NCI-H187 (cell line): Measurements from ENCODE around the gene LRRTM2.

Source experiments
- DNase-seq, 2 experiments: peaks; one replicate each; lab custom pipeline; 2025; lab: John Stamatoyannopoulos, UW

The LRRTM2 gene

DNA sequence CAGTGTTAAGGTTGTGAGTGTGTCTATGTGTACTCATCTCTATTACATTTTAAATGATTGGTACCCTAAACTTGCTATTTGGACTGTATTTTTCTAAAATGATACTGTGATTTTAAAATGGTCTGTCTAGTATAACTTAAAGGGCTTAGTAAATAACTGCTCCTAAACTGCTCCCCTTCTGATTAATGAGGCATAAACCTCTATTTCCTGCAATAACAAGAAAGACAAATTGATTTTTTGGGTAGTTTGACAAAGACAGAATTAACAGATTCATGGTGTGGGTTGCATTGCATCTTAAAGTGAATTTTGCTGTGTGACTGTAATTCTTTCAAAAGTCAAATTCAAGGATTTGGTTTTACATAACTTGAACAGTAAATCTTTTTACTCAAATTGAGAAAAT, 8.1 kb upstream of the LRRTM2 start:
- DNase-seq = no peak

DNA sequence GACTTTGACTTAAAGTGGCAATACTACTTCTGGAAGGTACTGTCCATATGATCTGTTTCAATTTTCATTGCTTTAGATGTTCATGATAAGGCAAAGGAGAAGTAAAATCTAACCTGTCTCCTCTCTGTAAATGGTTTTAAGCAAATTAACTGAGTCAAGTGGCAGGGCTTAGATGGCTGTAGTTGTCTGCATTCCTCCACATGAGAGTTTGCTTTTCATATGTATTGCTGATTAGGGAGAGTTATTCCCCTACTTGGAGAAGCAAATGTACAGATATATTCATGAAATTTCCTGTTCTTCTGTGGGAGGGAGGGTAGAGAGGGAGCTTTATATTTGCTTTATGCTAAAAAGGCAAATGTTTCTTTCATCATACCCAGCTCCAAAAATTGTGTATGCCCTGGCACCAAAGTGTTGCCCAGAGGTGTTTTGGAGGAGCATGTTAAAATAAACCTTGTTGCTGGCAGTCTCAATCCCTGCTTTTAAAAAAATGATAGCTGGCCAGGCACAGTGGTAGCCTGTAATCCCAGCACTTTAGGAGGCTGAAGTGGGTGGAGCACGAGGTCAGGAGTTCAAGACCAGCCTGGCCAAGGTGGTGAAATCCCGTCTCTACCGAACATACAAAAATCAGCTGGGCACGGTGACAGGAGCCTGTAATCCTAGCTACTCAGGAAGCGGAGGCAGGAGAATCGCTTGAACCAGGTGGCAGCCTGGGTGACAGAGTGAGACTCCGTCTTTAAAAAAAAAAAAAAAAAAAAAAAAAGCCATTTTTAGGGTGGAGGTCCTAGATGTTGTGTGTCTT, 3.5 kb upstream of the LRRTM2 start:
- no peak for DNase-seq

GRCh38 chr5:138876811-138877210, 1.7 kb upstream of the LRRTM2 start:
- no peak for DNase-seq

DNA sequence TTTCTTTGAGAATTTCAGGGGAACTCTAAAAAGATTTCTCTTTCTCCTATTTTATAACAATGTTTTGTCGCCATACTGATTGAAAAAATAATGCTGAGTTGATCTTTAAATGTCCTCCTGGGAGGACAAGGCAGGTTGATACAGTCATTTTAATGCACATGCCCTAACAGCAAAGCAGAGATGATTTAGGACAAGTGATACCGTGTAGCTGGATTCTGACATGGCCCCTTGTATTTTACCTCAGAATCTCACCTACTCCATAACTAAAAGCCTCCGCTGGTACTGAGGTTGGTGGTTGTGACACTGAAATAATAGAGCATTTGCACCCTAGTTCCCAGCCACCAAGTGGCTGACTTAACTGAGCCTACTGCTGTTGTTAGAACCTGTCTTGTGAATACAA, 811 bp upstream of the LRRTM2 start:
- DNase-seq = no peak

- DNase-seq = no peak
Measured at GRCh38 chr5:138875552-138875875, 379 bp upstream of the LRRTM2 start.

DNA sequence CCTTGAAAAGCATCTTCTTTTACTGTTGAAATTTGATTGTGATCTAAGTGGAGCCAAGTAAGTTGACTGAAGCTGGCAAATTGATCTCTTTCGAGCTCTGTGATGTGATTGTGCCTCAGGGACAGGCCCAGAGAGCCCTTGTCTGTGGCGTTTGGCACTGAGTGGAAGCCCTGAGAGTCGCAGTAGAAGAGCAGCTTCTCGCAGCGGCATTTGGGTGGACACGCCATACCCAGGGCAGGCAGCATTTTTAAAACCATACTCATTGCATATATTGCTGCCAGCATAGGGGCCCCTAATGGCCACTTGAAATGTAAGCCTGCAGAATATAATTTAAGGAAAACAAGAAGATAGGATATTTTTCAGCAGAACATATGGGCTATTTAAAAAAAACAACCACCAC, 894 bp downstream of the LRRTM2 start:
- DNase-seq = no peak

GRCh38 chr5:138873466-138874221, 1.5 kb downstream of the LRRTM2 start:
- DNase-seq = no peak

- DNase-seq = no peak
Measured at GRCh38 chr5:138872841-138873465, 2.2 kb downstream of the LRRTM2 start.

DNA sequence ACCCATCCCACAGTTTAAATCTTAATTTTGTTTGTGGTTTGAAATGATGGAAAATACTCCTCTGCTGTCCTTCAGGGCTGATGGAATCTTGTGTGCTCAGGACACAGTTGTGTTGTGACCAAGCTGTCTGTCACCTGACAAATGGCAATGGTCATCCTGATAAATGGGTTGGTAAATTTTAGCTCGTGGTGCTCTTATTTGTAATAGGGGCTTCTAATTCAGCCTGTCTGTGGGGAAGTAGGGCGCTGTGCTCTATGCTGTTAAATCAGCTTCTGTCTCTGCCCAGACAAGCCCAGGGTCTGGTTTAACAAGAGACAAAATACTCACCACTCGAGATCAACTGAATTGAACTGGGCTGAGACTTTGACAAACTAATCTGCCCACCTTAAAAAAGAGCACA, 4.5 kb downstream of the LRRTM2 start:
- DNase-seq = no peak

GRCh38 chr5:138869763-138870500, 5.2 kb downstream of the LRRTM2 start:
- no peak for DNase-seq

DNA sequence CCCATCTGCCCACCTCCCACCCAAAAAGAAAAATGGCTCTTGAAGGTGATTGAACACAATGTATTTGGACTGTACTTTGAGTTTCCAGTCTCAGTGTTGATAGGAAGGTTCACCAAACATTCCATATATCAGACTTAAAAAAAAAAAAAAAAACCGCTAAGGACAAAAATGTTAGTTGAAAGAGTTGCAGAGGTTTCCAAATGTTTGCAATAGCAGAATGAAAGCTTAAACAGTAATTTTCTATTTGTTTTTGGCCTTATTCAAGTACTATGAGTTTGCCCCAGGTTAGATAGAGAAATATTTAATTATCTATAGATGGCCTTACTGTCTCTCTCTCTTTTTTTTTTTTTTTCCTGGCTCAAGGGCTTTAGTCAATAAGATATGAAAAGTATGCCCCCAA, 6.1 kb downstream of the LRRTM2 start:
- DNase-seq = no peak

DNA sequence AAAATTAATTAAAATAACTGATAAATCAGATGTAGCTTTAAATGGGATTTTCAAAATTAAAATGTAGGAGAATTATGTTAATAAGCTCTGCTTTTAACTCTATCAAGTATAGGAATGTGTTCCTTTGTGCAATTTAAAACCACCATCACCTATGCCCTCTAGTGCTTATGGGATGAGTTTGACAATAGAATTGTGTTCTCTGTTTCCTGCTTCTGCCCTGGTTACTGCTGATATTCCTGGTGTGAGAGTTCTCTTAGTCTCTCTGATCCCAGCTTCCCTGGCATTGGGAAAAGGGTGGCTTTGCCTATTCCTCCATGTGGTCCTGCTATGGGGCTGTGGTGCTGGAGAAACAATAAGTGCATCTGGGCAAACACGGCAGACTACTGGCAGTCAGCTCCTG, 8.1 kb downstream of the LRRTM2 start:
- DNase-seq = no peak

GRCh38 chr5:138853132-138853531, 22.0 kb downstream of the LRRTM2 start:
- no peak for DNase-seq

GRCh38 chr5:138850865-138851435, 24.2 kb downstream of the LRRTM2 start:
- DNase-seq = no peak

DNA sequence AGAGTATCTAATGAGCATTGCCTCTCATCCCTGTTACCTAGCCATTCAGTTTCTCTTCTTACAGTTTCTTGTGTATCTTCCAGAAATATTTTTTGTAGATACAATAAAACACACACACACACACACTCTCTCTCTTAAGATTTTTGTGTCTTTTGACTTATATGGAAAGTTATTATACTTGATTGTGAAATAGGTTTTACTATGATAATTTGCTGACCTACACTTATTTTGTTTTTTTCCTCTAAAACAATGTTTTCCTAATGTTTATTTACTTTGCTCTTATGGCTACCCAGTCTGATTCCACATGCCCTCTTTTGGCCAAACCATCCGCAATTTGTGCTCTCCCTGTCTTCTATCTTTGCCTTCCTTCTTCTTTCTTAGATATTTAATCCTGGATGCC, 25.3 kb downstream of the LRRTM2 start:
- no peak for DNase-seq

GRCh38 chr5:138849439-138849838, 25.7 kb downstream of the LRRTM2 start:
- DNase-seq = no peak

GRCh38 chr5:138844812-138845513, 30.2 kb downstream of the LRRTM2 start:
- no peak for DNase-seq

DNA sequence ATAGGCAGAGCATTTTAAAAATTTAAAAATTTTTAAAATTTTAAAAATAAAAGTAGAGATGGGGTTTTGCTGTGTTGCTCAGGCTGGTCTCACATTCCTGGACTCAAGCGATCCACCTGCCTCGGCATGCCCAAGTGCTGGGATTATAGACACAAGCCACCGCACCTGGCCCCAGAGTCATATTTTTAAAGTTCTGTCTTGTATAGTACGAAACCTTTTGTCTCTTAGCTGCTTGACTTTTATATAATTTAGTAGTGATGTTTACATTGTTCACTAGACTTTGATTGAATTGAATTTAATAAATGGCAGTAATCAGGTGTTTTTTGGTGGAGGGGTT, 31.0 kb downstream of the LRRTM2 start:
- DNase-seq = no peak

DNA sequence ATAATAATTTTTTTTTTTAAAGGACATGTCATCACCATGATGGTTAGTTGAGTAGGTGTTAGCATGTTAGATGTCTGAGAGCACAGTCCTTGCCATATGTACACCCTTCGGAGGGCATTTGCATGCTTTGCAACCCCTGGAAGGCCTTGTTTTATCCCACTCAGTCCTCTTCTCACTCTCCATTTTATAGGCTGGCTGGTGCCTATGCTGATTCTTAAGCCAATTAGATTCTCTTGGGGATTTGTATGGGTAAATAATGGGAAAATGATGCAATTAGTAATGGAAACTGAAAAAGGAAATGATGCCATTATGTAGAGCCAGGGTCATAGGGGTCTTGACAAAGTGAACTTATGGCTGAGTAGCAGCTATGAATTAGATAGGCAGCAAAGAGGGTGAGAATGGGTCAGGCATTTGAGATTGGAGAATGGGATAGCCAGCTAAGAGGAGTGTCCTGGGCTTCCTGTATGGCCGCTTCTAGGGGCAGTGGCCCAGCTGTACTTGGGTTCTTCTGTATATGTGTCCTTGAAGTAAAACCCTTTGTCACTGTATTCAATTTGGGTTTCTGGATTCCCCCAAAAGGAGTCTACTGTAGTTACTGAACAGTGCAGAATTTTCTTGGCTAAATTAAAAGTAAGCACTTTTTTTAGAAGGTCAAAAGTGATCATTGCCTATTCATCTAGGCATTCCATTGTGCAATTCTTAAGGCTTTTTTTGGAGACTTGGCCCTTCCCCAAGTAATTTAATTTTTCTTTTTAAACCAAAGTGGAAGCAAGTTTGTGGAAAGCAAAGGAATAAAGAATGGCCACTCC, 31.6 kb downstream of the LRRTM2 start:
- no peak for DNase-seq

GRCh38 chr5:138841531-138841930, 33.6 kb downstream of the LRRTM2 start:
- no peak for DNase-seq

DNA sequence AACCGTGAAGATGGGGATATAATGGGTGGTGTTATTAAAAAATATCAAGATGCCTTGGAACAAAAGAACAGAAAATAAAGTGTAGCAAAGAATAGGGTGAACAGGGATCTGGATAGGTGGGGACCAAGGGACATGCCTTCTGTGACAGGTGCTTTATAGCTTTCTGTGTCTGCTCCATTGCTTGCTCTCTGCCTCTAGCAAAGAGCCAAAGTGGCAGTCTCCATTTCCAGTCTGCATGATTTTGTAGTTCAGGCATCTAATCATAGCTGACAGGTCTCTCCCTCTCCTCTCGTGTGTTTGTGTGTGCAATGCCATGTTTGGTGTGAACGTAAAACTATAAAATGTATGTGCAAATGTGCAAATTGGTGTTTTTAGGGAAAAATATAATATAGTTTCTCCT, 35.0 kb downstream of the LRRTM2 start:
- DNase-seq = no peak
